SK-N-SH treated with all-trans-retinoic acid at 6 μM for 48 hours (cell line): Measurements from ENCODE around the gene TMC7.
A peak's percentile ranks its signal among the peaks of the same experiment; 100 is the strongest.

Experiments
- ATAC-seq: fragments of 200-7000 bp; cut with Tn5 transposase; 3 replicates; pipeline ENCODE4 v1.9.1; 2020; ENCODE audit warnings: mild to moderate bottlenecking, moderate library complexity
- ARNTL ChIP-seq: fragments of 450-650 bp; formaldehyde crosslinking; IDR thresholded peaks from 2 replicates; pipeline ENCODE4 v1.5.0; 2020; ENCODE audit warnings: low read depth, mild to moderate bottlenecking, moderate library complexity, borderline replicate concordance
- BACH2 ChIP-seq: fragments of 250-450 bp; sonication (Bioruptor Pico); IDR thresholded peaks from 2 replicates; pipeline ENCODE4 v1.9.0; 2021; ENCODE audit warnings: mild to moderate bottlenecking, borderline replicate concordance
- CSDC2 ChIP-seq: fragments of 250-450 bp; sonication (Bioruptor Pico); IDR thresholded peaks from 2 replicates; pipeline ENCODE4 v1.5.0; 2020; ENCODE audit warnings: mild to moderate bottlenecking, moderate library complexity
- ESRRG ChIP-seq: fragments of 250-450 bp; sonication (Bioruptor Pico); IDR thresholded peaks from 2 replicates; pipeline ENCODE4 v1.6.1; 2021; ENCODE audit warnings: mild to moderate bottlenecking
- GLIS3 ChIP-seq: fragments of 250-450 bp; sonication (Bioruptor Pico); IDR thresholded peaks from 2 replicates; pipeline ENCODE4 v1.5.0; 2020; ENCODE audit warnings: mild to moderate bottlenecking, moderate library complexity
- ISL1 ChIP-seq: fragments of 250-450 bp; sonication (Bioruptor Pico); IDR thresholded peaks from 2 replicates; pipeline ENCODE4 v2.1.2; 2022; ENCODE audit warnings: mild to moderate bottlenecking, moderate library complexity
- OSR1 ChIP-seq: fragments of 250-450 bp; sonication (Bioruptor Pico); IDR thresholded peaks from 2 replicates; pipeline ENCODE4 v1.8.0; 2022; ENCODE audit warnings: moderate library complexity, mild to moderate bottlenecking, inconsistent platforms
- POU6F1 ChIP-seq: fragments of 250-450 bp; sonication (Bioruptor Pico); IDR thresholded peaks from 2 replicates; pipeline ENCODE4 v1.8.0; 2021; ENCODE audit warnings: low read depth, mild to moderate bottlenecking, moderate library complexity, borderline replicate concordance
- PPARA ChIP-seq: fragments of 250-450 bp; sonication (Bioruptor Pico); IDR thresholded peaks from 2 replicates; pipeline ENCODE4 v1.5.0; 2020; ENCODE audit warnings: mild to moderate bottlenecking, borderline replicate concordance
- RARB ChIP-seq: fragments of 250-450 bp; sonication (Bioruptor Pico); IDR thresholded peaks from 2 replicates; pipeline ENCODE4 v1.8.0; 2021; ENCODE audit warnings: mild to moderate bottlenecking, moderate library complexity
- SNAI2 ChIP-seq: fragments of 250-450 bp; sonication (Bioruptor Pico); IDR thresholded peaks from 2 replicates; pipeline ENCODE4 v1.5.0; 2020; ENCODE audit warnings: mild to moderate bottlenecking, moderate library complexity
- TOX ChIP-seq: fragments of 250-450 bp; sonication (Bioruptor Pico); IDR thresholded peaks from 2 replicates; pipeline ENCODE4 v1.8.0; 2021; ENCODE audit warnings: mild to moderate bottlenecking, moderate library complexity, borderline replicate concordance
- TSHZ2 ChIP-seq: fragments of 250-450 bp; sonication (Bioruptor Pico); IDR thresholded peaks from 2 replicates; pipeline ENCODE4 v1.5.0; 2020; ENCODE audit warnings: mild to moderate bottlenecking, moderate library complexity
- ZC3H10 ChIP-seq: fragments of 250-450 bp; sonication (Bioruptor Pico); IDR thresholded peaks from 2 replicates; pipeline ENCODE4 v1.5.1; 2021; ENCODE audit warnings: mild to moderate bottlenecking, moderate library complexity
- ZNF565 ChIP-seq: fragments of 450-650 bp; formaldehyde crosslinking; conservative IDR thresholded peaks from 2 replicates; pipeline ENCODE4 v1.5.0; 2020; ENCODE audit warnings: low read depth, mild to moderate bottlenecking, moderate library complexity
- ZNF70 ChIP-seq: fragments of 450-650 bp; formaldehyde crosslinking; IDR thresholded peaks from 2 replicates; pipeline ENCODE4 v1.5.0; 2020; ENCODE audit warnings: mild to moderate bottlenecking, moderate library complexity
- ZNF8 ChIP-seq: fragments of 450-650 bp; formaldehyde crosslinking; IDR thresholded peaks from 2 replicates; pipeline ENCODE4 v1.5.0; 2020; ENCODE audit warnings: mild to moderate bottlenecking, moderate library complexity

TMC7 gene

GRCh38 chr16:19062706-19063105 is 79.0 kb downstream of the TMC7 start:
- no peak for TF ChIP-seq ZNF70 (CRISPR knock-in tag)
- no peak for ATAC-seq

- no peak for ATAC-seq
- TF ChIP-seq ZNF8 (CRISPR knock-in tag) (no peak), RARB (CRISPR knock-in tag) (peak; percentile 33; the same call in 1 of the 2 replicates), ESRRG (CRISPR knock-in tag) (no peak)
Observed at GRCh38 chr16:19066988-19067348, 83.2 kb downstream of the TMC7 start.

GRCh38 chr16:19067349-19068236 is 83.9 kb downstream of the TMC7 start, which contains the start of gene COQ7:
Gene COQ7, plus strand, starts transcription at chr16:19067614. Its CDS starts 51 bp downstream, at chr16:19067665.
- TF ChIP-seq PPARA = no peak
- TF ChIP-seq GLIS3 (CRISPR knock-in tag) = 0 out of 2 replicates have a peak, but pooled peaks have one; percentile 13
- TF ChIP-seq SNAI2 (CRISPR knock-in tag) = peak; percentile 92; the same call in 1 of the 2 replicates
- TF ChIP-seq TSHZ2 (CRISPR knock-in tag) = 0 out of 2 replicates have a peak, but pooled peaks have one; percentile 22
- ATAC-seq = peak; percentile 93

- no peak; the same call in 2 of the 3 replicates for ATAC-seq
- TF ChIP-seq ISL1 (CRISPR knock-in tag) = no peak
- no peak for TF ChIP-seq SNAI2 (CRISPR knock-in tag)
- no peak for TF ChIP-seq ZNF565
- no peak for TF ChIP-seq CSDC2
- no peak for TF ChIP-seq OSR1 (CRISPR knock-in tag)
- TF ChIP-seq ZNF8 (CRISPR knock-in tag) = no peak
- TF ChIP-seq POU6F1 (CRISPR knock-in tag) = no peak
- no peak for TF ChIP-seq ZC3H10 (CRISPR knock-in tag)
- no peak for TF ChIP-seq TSHZ2 (CRISPR knock-in tag)
- TF ChIP-seq ARNTL (CRISPR knock-in tag) = no peak
- TF ChIP-seq BACH2 (CRISPR knock-in tag) = no peak
- TF ChIP-seq TOX (CRISPR knock-in tag) = no peak
- TF ChIP-seq ZNF70 (CRISPR knock-in tag) = no peak
- TF ChIP-seq, all 23 proteins: peak for 0
Observed at GRCh38 chr16:19068237-19068815, 84.6 kb downstream of the TMC7 start.
